ENCODE data around the gene TCF7.

TCF7 gene

DNA sequence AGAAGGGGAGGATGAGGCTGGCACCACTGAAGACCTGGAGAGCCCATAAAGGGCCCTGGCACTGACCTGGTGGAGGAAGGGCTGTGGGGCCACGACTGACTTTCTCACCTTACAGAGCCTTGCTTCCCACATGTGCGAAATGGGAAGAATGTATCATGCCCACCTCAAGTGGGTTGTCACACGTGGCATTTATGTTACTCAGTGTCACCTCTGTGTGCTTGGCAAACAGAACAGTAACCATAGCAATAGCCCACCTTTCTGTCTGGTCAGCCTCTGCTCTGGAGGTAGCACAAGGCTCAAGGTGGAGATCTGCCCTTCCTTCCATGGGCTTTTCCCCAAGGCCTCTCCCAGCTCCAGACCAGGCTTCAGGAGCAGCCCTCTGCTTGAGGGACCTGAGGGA is 16.7 kb downstream of the TCF7 start:
- DNase-seq (ENCODE audit: low spot score): no peak

DNA sequence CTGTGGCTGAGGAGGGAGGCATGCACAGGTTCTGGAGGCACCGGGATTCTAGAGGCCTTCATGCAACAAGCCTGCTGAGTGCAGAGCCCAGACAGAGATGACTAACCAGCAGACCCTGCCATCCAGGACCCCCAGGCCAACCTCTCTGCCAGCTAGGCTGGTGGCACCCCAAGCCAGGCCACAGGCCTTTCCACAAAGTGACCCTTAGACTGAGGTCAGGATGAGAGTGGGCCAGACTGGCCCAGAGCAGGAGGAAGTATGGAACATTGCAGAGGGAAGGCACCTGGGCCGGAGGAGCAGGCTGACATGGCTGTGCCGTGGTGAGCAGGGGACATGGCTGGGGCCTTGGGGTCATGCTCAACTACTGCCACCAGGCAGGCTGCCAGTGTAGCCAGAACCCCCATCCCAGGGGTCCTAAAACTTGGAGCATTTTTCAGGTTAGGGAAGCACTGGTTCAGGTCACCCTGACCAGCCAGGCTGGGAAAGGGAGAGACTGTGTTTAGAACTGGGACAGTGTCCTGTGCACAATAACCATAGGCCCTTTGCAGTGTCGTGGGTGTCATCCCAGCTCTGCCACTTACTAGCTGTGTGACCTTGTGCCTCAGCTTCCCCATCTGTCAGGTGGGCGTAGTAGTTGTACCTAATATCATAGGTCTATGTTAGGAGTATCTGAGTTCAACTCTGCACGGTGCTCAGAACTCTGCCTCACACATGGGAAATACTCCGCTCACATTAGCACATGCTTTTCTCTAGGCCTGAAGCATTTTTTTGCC is 17.3 kb downstream of the TCF7 start:
- DNase-seq (ENCODE audit: low spot score): no peak

DNA sequence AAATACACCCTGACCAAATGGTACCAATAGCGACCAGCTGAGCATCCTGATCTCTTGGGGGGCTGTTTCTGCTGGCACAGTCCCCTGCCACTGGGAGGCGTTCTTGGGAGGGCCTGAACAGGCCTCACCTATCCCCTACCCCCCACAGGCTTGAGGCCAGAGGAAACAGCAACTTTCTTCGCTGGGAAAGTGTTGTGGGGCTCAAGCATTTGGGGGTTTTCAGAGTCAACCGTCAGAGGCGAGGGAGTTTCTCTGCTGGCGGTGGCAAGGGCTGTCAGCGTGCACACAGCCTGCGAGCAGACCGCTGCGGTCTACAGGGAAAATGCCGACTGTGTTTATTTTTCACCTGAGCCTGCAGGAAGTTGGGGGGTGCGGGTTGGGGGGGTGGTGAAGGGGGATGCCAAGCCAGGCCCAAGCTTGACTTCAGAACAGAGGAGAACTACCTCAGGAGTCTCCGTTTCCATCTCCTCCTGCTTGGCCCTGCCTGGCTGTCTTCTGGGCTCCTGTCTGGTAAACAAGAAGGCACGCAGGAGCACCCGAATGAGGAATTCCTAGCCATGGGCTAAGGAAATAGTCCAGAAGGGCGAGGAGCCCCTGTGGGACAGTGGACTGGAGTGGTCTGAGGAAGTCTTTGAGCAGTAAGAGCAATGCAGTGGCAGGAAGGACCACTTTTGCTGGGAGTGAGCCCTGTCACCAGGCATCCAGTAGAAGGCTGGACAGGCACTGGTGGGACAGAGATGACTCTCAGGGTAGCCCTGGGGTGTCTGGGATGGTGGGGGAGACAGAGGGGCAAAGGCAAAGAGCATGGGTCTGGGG is 18.1 kb downstream of the TCF7 start:
- no peak for DNase-seq (ENCODE audit: low spot score)

- DNase-seq (ENCODE audit: low spot score): no peak
Measured at GRCh38 chr5:134133188-134133994, 18.9 kb downstream of the TCF7 start.

- DNase-seq (ENCODE audit: low spot score): no peak
Measured at GRCh38 chr5:134133995-134134541, 19.6 kb downstream of the TCF7 start.

- DNase-seq (ENCODE audit: low spot score): no peak
Measured at GRCh38 chr5:134135091-134135655, 20.7 kb downstream of the TCF7 start.

DNA sequence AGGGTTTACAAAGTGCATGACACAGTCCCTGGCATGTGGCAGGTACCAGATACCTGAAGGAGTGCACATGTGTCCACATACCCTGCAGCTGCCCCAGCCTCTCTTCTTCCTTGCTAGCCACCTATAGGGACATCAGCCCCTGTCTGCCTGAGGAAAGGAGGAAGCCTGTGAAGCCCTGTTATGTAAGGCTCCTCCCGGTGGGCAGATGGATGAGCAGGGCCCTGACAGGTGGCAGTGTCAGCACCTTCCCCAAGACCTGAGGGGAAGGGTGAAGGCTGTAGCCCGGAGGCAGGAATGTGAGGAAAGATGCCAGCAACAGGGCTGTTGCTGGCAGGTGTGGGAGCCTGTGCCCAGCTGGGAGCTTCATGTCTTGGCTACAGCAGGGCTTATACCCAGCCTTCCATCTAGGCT is 21.7 kb downstream of the TCF7 start:
- no peak for DNase-seq (ENCODE audit: low spot score)

GRCh38 chr5:134136771-134137170 is 22.3 kb downstream of the TCF7 start:
- DNase-seq (ENCODE audit: low spot score): no peak

GRCh38 chr5:134138416-134139376 is 24.2 kb downstream of the TCF7 start:
- no peak for DNase-seq (ENCODE audit: low spot score)

GRCh38 chr5:134139377-134139851 is 24.9 kb downstream of the TCF7 start:
- no peak for DNase-seq (ENCODE audit: low spot score)

GRCh38 chr5:134139891-134140469 is 25.5 kb downstream of the TCF7 start:
- DNase-seq (ENCODE audit: low spot score): no peak

DNA sequence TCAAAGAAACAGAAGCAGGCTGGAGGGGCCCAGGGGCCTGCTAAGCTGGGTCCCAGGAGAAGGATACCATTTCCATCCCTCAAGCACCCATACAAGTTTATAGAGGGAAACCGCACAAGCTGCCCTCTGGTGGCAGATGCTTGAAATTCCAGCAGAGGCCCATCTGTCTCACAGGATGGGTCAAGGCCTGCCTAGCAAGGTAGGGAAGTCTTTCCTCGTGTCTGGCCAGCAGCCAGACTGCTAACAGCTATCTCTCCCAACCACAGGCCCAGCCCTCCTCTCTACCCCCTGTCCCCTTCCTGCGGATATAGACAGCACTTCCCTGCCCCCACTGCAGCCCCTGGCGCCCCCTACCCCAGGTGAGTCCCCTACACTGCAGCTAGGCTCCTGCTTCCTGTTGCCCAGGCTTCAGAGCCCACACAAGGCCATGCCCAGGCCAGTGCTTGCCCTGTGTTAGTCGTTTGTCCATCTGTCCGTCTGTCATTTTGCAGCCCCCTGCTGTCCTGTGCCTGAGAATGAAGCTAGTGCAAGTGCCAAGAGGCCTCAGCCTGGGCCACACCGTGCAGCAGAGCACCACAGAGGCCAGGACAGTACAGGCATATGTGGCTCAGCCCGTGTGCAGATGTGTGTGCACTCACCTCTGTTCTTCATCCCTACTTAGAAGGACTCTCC is 26.2 kb downstream of the TCF7 start:
- DNase-seq (ENCODE audit: low spot score): peak; percentile 78

DNA sequence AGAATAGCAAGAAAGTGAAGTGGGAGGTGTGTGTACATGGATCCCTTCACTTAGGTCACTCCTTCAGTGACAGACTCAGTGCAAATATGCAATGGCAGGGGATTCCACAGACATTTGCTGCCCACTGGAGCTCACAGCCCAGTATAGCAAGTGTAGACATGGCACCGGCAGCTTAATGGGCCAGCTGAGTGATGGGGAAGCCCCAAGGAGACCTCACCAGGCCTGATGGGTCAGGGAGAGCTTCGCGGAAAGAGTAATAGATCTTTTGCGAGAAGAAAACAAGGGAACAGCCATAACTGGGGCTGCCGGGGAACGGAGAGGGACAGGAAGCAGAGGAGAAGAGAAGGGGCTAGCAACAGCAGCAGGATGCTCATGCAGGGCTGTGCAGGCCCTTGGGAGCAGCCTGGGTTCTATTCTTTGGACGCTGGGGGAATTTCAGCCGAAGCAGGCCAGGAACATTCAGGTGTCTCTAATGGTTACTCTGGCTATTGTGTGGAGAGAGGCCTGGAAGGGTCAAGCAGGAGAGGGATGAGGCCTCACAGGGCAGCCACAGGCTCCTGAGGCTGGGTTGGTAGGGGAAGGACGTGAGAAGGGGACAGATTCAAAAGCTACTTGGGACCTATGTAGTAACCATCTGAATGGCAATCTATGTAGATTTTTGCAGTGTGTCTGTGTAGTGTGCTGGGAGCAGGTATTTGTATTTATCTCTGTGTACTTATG is 27.0 kb downstream of the TCF7 start:
- DNase-seq (ENCODE audit: low spot score): no peak

DNA sequence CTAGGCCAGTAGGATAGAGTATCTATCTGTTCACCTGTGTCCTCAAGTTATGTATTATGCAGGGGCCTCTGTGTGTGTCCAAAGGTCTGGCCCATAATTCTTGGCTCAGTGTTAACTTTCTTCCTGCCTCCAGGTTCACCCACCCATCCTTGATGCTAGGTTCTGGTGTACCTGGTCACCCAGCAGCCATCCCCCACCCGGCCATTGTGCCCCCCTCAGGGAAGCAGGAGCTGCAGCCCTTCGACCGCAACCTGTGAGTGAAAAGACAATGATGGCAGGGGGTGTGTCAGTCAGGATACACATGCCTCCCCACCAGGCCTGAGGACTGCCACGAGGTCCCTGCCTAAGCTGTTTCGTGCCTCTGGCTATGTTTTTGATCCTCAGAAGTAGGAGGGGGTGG is 27.6 kb downstream of the TCF7 start:
- DNase-seq (ENCODE audit: low spot score): no peak

- no peak for DNase-seq (ENCODE audit: low spot score)
Measured at GRCh38 chr5:134142806-134143205, 28.3 kb downstream of the TCF7 start.

- DNase-seq (ENCODE audit: low spot score): no peak
Measured at GRCh38 chr5:134143431-134143830, 28.9 kb downstream of the TCF7 start.

DNA sequence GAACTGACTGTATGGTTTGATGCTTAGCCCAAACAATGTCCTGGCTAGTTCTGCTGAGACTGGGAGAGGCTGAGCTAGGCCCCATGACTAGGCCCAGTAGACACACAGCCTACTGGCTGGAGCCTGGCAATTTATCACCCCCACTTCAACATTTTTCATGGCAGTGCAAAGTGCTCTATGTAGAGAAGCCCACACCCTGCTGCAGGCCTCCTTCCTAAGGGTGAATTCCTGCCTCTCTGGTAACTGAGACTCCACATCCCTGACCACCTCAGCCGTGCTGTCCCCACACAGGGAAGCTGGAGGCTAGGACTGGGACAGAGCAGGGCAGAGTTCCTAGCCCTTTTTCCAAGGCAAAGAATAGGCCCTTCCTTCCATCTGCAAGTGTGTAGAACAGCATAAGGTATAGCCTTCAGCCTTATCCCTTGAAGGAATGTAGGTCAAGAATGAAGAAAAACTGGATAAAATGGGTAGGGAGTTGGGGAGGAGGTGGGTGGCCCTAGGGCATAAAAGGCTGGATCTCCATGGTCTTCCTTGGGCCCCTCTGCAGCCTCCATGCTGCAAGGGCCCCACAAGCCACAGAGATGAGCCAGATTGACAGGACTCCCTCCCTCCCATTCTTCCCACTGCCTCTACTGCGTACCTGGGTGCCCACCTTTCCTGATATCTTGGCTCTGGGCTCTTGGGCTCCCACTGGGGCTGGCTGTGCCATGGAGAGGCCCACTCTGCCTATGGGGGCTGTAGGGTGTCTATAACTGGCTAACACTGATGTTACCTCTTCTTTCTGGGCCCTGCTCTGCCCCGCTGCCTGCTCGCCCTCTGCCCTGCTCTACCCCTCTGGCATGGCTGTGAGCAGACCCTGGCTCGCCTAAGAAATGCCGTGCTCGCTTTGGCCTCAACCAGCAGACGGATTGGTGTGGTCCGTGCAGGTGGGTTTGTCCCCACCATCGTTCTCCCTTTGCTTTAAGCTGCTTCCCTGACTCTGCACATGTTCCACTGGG is 29.8 kb downstream of the TCF7 start:
- no peak for DNase-seq (ENCODE audit: low spot score)
